ENCODE measurements around the gene TMEM125.

The TMEM125 gene

GRCh38 chr1:43247256-43247921 lies 22.4 kb upstream of the TMEM125 start:
- DNase-seq = no peak

- DNase-seq = no peak
Observed at GRCh38 chr1:43250351-43250761, 19.4 kb upstream of the TMEM125 start.

GRCh38 chr1:43251024-43251423 lies 18.8 kb upstream of the TMEM125 start:
- no peak for DNase-seq

- no peak for DNase-seq
Observed at GRCh38 chr1:43252225-43252624, 17.6 kb upstream of the TMEM125 start.

- no peak for DNase-seq
Observed at GRCh38 chr1:43253173-43253572, 16.6 kb upstream of the TMEM125 start.

- no peak for DNase-seq
Observed at GRCh38 chr1:43253876-43254275, 15.9 kb upstream of the TMEM125 start.

- DNase-seq = no peak
Observed at GRCh38 chr1:43255438-43256210, 14.2 kb upstream of the TMEM125 start.

GRCh38 chr1:43256675-43257570 lies 12.9 kb upstream of the TMEM125 start:
- DNase-seq = no peak

GRCh38 chr1:43258370-43258769 lies 11.4 kb upstream of the TMEM125 start:
- no peak for DNase-seq

GRCh38 chr1:43265431-43265830 lies 4.4 kb upstream of the TMEM125 start:
- DNase-seq = no peak

GRCh38 chr1:43266881-43267280 lies 2.9 kb upstream of the TMEM125 start:
- DNase-seq = no peak

GRCh38 chr1:43267291-43267805 lies 2.4 kb upstream of the TMEM125 start:
- DNase-seq = no peak

- DNase-seq = no peak
Observed at GRCh38 chr1:43267818-43268425, 1.9 kb upstream of the TMEM125 start.

- DNase-seq = peak; percentile 87
Observed at GRCh38 chr1:43270421-43271095, 775 bp downstream of the TMEM125 start.

- no peak for DNase-seq
Observed at GRCh38 chr1:43271186-43272118, 1.7 kb downstream of the TMEM125 start.

GRCh38 chr1:43272161-43272560 lies 2.4 kb downstream of the TMEM125 start:
- no peak for DNase-seq

- DNase-seq = no peak
Observed at GRCh38 chr1:43272576-43273571, 3.1 kb downstream of the TMEM125 start.

- DNase-seq = no peak
Observed at GRCh38 chr1:43273708-43274107, 3.9 kb downstream of the TMEM125 start.

- no peak for DNase-seq
Observed at GRCh38 chr1:43274125-43274803, 4.5 kb downstream of the TMEM125 start.
